Mammary epithelial cell (primary cell): ENCODE data around the gene SPAG6.

Experiments
- EZH2 ChIP-seq: IDR thresholded peaks from 2 replicates; pipeline ENCODE4 v1.6.1; 2012; ENCODE audit warnings: low read length, inconsistent platforms, borderline replicate concordance
- TF ChIP-seq, protein P1 (sequence below), 2 donors: IDR thresholded peaks in 1 of 2; conservative IDR thresholded peaks in 1 of 2; 2 replicates each; pipeline ENCODE4 v1.5.1; 2011 to 2012; ENCODE audit warnings: inconsistent platforms in 2 of 2, low read length in 2 of 2, mild to moderate bottlenecking in 2 of 2, control low read depth in 1 of 2, low read depth in 1 of 2; ENCODE audit not compliant: insufficient read depth in 1 of 2; ENCODE audit errors: extremely low read depth in 1 of 2

GRCh38 chr10:22451346-22451745, 106.0 kb downstream of the SPAG6 start:
- TF ChIP-seq, protein P1, sequence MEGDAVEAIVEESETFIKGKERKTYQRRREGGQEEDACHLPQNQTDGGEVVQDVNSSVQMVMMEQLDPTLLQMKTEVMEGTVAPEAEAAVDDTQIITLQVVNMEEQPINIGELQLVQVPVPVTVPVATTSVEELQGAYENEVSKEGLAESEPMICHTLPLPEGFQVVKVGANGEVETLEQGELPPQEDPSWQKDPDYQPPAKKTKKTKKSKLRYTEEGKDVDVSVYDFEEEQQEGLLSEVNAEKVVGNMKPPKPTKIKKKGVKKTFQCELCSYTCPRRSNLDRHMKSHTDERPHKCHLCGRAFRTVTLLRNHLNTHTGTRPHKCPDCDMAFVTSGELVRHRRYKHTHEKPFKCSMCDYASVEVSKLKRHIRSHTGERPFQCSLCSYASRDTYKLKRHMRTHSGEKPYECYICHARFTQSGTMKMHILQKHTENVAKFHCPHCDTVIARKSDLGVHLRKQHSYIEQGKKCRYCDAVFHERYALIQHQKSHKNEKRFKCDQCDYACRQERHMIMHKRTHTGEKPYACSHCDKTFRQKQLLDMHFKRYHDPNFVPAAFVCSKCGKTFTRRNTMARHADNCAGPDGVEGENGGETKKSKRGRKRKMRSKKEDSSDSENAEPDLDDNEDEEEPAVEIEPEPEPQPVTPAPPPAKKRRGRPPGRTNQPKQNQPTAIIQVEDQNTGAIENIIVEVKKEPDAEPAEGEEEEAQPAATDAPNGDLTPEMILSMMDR (conservative IDR thresholded peaks at IDR 0.05 in 1 of 2, IDR thresholded peaks at IDR 0.05 in 1 of 2; ENCODE audit: extremely low read depth in 1 of 2, insufficient read depth in 1 of 2, low read depth in 1 of 2, low read length in 2 of 2), result no peak
- TF ChIP-seq EZH2, result no peak
